Stimulated activated CD4-positive, alpha-beta T cell treated with anti-CD3 and anti-CD28 coated beads, Interleukin-2, amount 100 ng/mL, for 4 hours (primary cell): ENCODE results near the gene IGF1R.

ENCODE experiments used
- DNase-seq: peaks from one replicate; pipeline ENCODE4 v3.0.0-alpha.2; 2020; ENCODE audit warnings: low read depth

Gene IGF1R

DNA sequence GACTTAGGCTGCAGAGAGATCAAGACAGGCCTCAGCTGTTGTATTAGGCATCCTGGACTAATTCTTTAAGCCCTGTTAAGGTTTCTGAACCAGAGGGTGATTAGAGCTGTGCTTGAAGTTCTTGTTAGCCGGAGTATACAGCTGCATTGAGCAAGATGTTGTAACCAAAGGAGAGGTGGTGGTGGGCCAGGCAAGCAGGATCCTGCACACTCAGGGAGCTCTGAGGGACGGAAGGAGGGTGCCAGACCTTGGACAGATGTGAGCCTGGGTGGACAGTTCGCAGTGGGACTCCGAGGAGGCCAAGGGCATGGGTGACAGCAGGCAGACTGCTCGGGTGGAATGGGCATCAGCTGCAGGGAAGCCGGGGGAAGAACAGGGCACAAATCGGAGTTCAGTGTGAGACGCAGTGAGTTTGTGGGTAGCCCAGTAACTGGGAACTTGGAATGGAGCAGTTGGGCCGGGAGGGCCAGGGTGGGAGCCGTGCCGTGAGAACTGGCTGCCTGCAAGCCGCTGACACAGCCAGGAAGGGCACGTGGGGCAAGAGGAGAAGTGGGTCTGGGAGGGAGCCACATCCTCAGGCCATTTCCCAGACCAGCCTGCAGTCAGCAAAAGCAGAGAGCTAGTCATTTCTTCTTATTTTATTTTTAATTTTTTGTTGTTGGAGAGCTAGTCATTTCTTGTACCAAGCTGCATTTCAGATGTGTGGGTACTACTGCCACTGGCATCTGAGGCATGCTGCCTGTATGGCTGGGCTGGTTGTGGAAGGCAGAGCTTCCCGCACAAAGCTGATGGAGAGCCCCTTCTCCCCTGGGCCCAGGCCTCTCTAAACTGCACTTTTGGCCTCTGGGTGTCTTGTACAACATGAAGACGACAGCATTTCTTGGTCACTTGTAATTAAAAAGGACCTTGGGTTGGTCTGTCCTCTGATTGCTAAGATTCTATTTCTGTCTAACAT, 298.2 kb downstream of the IGF1R start:
- DNase-seq, result no peak

DNA sequence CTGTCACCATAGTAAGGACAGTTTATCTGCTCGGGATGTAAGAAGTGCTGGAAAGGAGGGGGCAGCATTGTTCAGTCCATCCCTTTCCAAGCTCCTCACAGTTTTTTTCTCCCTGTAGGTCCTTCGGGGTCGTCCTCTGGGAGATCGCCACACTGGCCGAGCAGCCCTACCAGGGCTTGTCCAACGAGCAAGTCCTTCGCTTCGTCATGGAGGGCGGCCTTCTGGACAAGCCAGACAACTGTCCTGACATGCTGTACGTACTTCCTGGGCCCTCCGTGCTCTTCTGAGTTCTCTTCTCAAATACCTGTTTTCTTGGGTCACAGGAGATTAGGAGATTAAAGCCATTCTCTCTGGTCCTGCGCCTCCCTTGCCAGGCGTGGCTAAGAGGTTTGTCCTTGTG, 300.1 kb downstream of the IGF1R start:
- DNase-seq, result no peak

DNA sequence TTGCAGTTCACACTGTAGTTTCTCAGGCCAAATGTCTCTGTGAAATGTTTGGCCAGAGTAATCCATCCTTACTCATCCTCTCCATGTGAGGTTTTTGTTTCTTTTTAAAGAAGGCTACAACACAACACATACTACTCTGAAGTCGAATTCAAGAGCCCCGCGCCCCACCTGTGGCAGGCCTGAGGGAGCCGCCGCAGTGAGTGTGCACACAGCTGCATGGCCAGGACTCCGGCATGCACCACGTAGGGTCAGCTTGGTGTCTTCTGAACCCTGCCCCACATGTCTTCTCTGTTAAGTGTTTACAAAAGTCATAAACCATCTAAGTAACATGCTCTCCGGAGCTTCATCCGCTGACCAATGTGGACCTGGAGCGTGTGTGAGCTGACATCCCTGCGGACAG, 300.6 kb downstream of the IGF1R start:
- DNase-seq, result no peak

DNA sequence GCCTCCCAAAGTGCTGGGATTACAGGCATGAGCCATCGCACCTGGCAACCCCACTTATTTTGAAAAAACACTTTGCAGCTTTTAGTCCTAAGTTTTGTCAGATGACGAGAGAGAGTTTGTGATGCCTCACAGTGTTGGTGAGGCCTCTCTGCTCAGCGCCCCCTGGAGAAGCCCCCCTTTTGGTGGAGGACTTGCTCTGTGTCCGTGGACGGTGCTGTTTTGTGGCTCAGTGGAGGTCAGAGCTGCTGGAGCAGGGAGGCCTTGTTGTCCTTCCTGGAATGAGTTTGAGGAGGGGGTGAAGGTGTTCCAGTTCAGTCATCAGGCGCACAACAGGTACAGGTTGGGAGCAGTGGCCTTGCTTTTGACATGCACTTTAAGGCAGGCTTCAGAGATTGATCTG, 301.3 kb downstream of the IGF1R start:
- DNase-seq, result no peak

DNA sequence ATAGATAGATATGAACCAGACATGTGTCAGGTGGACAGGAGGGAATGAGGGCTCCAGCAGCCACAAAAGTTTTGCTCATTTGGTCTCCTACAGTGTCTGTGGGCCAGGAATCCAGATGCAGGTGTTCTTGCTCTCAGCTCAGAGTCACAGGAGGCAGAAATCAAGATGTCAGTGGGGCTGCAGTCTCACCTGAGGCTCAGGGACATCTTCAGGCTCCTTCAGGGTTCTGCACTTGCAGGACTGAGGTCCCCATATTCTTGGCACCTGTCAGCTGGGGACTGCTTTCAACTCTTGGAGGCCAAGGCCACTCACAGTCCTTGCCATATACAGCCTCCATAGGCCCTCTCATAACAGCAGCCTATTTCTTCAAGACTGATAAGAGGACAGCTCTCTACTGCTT, 301.9 kb downstream of the IGF1R start:
- no peak for DNase-seq

DNA sequence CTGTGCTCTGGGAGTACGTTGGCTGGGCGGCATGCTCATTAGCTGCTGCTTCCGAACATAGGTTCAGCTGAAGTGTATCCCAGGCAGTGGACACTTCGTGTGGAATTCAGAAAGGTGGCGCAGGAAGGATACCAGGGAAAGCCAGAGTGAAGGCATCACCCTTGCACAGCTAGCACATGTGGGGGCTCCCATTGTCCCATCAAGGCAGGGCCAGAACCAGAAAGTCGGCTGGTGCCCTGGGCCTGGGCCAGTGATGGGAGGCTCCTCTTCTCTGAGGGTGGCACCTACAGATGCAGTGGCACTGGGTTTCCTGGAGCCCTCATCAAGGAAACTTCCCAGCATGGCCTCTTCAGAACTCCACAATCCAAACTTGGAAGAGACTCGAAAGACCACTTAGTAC, 302.7 kb downstream of the IGF1R start:
- DNase-seq, result no peak

DNA sequence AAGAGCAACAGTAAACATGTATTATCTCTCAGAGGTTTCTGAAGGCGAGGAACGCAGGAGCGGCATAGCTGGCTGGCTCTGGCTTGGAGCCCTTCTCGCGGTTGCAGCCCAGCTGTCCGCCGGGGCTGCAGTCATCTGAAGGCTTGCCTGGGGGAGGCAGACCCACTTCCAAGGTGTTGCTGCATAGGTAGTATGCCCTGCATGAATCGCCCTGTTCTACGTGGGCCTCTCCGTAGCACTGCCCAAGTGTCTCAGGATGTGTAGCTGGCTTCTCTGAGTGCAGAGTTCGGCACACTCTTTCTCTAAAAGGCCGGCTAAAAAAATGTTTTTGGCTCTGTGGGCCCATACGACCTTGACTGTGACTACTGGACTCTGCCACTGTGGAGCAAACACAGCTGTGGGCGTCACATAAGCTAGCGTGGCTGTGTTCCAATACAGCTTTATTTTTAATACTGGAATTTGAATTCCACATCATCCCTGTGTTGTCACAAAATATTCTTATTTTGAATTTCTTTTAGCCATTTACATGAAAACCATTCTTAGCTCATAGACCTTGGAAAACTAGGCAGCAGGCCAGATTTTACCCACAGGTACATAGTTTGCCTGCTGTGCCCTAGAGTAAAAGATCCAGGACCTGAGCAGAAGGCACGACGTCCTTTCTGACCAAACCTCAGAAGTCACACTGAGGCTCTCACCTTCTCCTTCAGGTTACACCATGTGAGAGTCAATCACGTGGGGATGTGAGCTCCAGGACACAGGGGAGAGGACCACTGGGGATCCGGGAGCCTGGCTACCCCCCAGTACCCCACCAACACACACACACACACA, 303.4 kb downstream of the IGF1R start:
- no peak for DNase-seq

DNA sequence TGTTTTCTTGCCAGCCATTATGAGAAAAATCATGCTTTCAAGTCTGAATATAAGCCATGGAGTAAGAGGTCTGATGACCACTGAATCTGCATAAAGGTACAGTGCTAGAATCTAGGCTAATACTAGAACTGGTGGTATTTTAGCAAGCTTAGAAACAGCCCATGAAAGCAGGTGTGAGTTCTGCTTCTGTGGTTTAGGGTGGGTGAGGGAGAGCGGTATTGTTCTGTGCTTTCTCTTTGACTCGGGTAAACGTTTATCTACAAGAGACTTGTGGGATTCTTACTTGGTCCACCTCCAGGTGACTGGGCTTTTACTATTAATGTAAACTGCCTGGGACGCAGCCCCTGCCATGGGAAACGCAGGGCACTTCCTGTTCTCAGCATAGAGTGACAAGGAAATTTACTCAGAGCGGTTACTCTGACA, 304.1 kb downstream of the IGF1R start:
- no peak for DNase-seq

DNA sequence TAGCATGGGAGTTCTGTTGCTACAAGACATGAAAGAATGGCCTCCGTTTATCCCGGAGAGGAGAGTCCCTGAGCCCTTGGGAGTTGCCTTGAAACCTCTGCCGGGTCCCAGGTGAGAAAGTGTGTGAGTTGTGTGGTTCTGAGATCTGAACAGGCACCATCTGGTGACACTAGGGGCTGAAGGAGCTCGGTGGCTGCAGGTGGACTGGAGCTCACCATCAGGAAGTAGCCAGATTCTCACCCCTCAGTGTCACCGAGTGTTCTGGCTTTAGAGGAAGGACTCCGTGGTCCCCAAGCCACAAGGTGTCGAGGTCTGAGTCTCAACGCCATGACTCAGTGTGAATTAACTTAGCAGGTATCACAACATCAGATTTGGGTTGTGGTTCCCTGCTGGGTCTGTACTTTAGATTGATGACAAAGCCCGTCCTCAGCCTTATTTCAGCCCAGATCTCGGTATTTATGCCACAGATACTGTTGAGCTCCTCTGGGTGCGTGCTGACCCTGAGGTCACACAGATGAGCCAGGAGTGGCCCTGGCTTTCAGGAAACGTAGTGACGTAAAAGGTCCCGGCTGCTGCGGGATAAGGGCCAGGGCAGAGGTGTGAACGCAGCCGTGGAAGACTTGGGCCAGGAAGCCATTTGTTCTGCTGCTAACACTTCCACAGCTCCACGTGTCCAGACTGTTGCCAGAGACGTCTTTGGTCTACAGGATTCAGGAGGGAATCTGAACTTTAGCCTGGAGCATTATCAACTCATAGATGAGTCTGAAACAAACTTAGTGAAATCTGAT, 304.9 kb downstream of the IGF1R start:
- no peak for DNase-seq

DNA sequence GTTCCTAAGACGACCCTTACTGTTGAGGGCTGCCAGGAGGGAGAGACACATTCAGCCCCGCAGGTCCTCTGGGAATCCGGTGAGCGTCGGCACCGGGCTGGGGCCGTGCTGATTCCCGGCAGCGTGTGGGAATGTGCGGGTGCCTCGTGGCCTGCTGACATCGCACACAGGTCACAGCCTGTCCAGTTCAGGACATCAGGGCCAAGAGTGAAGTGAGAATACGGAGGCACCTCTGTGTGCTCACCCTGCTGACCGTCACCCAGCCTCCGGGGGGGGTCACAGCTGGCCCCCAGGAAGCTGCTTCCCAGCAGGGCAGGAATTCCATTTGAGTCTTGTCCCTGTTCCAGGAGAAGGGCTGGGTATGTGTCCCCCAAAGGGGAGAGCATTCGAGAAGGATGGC, 305.6 kb downstream of the IGF1R start:
- no peak for DNase-seq

DNA sequence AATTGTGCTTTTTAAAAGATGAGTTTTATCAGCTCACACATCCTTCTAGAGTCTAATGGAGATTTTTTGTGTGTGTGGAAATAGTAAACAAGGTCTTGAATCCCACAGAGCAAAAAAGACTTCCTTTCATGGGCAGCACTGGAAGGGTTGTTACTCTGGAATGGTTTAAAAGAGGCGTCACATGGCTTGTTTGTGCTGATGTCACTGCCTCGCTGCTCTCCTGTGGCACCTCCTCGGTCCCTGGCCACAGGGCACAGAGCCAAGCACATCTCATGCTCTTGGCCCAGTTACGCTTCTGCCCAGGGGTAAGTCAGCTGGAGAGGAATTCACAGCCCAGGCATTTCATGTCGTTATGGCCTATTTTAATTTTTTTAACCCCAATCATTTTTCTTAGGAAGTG, 306.1 kb downstream of the IGF1R start:
- DNase-seq, result no peak

DNA sequence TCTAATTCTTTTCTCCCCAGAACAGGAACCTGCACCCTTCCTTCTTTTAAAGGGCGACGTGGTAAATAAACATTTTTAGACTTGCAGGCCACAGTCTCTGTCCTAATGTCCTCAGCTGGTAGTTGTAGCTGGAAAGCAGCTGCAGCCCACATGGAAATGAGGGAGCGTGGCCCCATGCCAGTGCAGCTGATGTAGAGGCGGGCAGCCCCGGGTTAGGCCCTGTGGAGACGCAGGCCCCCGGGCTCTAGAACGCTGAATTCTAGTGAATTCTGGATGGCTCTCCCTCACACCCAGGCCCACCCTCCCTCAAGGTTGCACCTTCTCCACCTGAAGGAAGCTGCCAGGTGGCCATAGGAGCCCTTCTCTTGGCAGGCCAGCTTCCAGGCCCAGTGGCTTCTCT, 307.0 kb downstream of the IGF1R start:
- DNase-seq, result no peak

DNA sequence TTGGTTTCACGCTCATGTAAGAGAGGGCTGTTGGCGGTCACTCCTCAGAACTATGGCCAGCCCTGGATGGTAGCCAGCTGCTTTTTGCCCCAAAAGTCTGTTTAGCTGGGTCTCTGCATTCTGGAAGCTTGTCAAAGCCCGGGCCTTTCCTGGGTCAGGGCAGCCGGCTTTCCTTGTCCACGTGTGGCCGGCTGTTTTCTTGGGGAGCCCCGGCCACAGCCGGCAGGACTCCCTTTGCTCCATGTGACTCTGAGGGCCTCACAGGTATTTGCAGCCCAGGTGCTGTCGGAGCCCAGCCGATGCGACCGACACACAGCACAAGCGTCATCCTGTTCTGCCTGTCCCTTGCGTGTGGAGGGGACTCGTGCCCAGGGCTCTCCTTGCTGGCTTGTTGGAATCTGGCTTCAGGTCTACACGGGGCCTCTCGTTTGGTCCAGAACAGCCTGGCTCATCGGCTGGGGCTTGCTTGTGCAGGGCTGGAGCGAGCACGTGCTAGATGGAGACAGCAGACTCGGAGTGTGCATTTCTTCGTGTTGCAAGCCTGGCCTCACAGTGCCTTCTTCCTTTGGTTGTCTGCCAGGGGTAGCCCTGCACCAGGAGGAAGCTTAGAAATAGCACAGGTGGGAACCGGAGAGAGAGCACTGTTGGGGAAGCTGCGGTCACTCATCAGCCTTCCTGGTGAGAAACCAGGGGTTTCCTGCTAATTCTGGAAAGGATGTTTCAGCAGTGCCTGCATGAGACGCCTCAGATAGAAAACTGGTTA, 307.8 kb downstream of the IGF1R start:
- no peak for DNase-seq

DNA sequence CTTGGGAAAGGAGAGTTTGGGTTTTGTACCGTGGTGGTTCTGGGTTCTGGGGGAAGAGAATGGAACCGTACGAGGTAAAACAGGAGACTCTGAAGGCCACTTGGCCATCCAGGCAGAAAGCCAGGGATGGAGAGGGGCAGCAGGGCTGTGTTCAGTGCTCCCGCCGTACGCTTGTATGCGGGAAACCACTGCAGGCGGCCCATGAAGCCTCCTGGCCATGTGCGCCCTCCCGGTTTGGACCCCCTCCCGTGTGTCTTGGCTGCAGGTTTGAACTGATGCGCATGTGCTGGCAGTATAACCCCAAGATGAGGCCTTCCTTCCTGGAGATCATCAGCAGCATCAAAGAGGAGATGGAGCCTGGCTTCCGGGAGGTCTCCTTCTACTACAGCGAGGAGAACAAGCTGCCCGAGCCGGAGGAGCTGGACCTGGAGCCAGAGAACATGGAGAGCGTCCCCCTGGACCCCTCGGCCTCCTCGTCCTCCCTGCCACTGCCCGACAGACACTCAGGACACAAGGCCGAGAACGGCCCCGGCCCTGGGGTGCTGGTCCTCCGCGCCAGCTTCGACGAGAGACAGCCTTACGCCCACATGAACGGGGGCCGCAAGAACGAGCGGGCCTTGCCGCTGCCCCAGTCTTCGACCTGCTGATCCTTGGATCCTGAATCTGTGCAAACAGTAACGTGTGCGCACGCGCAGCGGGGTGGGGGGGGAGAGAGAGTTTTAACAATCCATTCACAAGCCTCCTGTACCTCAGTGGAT, 308.6 kb downstream of the IGF1R start:
- DNase-seq, result no peak

DNA sequence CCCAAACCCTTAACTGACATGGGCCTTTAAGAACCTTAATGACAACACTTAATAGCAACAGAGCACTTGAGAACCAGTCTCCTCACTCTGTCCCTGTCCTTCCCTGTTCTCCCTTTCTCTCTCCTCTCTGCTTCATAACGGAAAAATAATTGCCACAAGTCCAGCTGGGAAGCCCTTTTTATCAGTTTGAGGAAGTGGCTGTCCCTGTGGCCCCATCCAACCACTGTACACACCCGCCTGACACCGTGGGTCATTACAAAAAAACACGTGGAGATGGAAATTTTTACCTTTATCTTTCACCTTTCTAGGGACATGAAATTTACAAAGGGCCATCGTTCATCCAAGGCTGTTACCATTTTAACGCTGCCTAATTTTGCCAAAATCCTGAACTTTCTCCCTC, 309.3 kb downstream of the IGF1R start:
- DNase-seq, result no peak

DNA sequence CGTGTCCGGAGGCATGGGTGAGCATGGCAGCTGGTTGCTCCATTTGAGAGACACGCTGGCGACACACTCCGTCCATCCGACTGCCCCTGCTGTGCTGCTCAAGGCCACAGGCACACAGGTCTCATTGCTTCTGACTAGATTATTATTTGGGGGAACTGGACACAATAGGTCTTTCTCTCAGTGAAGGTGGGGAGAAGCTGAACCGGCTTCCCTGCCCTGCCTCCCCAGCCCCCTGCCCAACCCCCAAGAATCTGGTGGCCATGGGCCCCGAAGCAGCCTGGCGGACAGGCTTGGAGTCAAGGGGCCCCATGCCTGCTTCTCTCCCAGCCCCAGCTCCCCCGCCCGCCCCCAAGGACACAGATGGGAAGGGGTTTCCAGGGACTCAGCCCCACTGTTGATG, 309.7 kb downstream of the IGF1R start:
- DNase-seq, result no peak

DNA sequence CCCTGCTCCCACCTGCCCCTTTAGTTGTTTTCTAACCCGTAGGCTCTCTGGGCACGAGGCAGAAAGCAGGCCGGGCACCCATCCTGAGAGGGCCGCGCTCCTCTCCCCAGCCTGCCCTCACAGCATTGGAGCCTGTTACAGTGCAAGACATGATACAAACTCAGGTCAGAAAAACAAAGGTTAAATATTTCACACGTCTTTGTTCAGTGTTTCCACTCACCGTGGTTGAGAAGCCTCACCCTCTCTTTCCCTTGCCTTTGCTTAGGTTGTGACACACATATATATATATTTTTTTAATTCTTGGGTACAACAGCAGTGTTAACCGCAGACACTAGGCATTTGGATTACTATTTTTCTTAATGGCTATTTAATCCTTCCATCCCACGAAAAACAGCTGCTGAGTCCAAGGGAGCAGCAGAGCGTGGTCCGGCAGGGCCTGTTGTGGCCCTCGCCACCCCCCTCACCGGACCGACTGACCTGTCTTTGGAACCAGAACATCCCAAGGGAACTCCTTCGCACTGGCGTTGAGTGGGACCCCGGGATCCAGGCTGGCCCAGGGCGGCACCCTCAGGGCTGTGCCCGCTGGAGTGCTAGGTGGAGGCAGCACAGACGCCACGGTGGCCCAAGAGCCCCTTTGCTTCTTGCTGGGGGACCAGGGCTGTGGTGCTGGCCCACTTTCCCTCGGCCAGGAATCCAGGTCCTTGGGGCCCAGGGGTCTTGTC, 310.7 kb downstream of the IGF1R start:
- no peak for DNase-seq

DNA sequence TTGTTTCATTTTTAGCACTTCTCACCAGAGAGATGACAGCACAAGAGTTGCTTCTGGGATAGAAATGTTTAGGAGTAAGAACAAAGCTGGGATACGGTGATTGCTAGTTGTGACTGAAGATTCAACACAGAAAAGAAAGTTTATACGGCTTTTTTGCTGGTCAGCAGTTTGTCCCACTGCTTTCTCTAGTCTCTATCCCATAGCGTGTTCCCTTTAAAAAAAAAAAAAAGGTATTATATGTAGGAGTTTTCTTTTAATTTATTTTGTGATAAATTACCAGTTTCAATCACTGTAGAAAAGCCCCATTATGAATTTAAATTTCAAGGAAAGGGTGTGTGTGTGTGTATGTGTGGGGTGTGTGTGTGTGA, 311.3 kb downstream of the IGF1R start:
- no peak for DNase-seq

DNA sequence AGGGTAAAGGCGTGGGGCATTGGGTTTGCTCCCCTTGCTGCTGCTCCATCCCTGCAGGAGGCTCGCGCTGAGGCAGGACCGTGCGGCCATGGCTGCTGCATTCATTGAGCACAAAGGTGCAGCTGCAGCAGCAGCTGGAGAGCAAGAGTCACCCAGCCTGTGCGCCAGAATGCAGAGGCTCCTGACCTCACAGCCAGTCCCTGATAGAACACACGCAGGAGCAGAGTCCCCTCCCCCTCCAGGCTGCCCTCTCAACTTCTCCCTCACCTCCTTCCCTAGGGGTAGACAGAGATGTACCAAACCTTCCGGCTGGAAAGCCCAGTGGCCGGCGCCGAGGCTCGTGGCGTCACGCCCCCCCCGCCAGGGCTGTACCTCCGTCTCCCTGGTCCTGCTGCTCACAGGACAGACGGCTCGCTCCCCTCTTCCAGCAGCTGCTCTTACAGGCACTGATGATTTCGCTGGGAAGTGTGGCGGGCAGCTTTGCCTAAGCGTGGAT, 312.3 kb downstream of the IGF1R start:
- no peak for DNase-seq

DNA sequence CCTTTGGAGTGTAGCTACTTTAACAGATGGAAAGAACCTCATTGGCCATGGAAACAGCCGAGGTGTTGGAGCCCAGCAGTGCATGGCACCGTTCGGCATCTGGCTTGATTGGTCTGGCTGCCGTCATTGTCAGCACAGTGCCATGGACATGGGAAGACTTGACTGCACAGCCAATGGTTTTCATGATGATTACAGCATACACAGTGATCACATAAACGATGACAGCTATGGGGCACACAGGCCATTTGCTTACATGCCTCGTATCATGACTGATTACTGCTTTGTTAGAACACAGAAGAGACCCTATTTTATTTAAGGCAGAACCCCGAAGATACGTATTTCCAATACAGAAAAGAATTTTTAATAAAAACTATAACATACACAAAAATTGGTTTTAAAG, 315.1 kb downstream of the IGF1R start:
- no peak for DNase-seq
